Caco-2 (cell line): ENCODE measurements around the gene MED26. TPM values are rescaled to one million over a fixed set of nuclear protein-coding genes. Genes with fewer than 3 reads are reported as not detected.

Experiments
- BruUV-seq: library from RNA; stranded (reverse); fragments of 400-500 nt; replicated peaks from 2 replicates; lab custom pipeline; 2021; lab: Mats Ljungman, UMichigan
- CTCF ChIA-PET: fragments of 300-600 bp; sonication (Branson Sonifier 250); formaldehyde crosslinking; loops from one replicate; lab custom pipeline; 2022; ENCODE audit warnings: antibody characterized with exemption; lab: Charles Lee
- POLR2A ChIA-PET: fragments of 300-600 bp; sonication (Branson Sonifier 250); formaldehyde crosslinking; loops from one replicate; lab custom pipeline; 2022; ENCODE audit warnings: antibody characterized with exemption; lab: Charles Lee
- DNase-seq, 2 experiments: peaks; one replicate each; pipeline versions ENCODE4 v3.0.0 to v3.0.0-alpha.2; 2020 to 2022
- H3K27me3 ChIP-seq: replicated peaks from 2 replicates; pipeline ENCODE4 v1.6.0; 2011; ENCODE audit warnings: low read length; ENCODE audit not compliant: control insufficient read depth, insufficient read depth
- H3K36me3 ChIP-seq: 2 replicates; pipeline ENCODE4 v1.5.1; 2011; ENCODE audit warnings: low read length; ENCODE audit not compliant: control insufficient read depth, insufficient read depth
- H3K4me1 ChIP-seq: fragments of 250-450 bp; sonication (Bioruptor Pico); 2 replicates; pipeline ENCODE4 v1.5.1; 2020; ENCODE audit warnings: mild to moderate bottlenecking
- H3K4me3 ChIP-seq: 2 replicates; pipeline ENCODE4 v1.5.1; 2011; ENCODE audit warnings: low read depth, mild to moderate bottlenecking, control low read depth, low read length
- H3K9me3 ChIP-seq: fragments of 250-450 bp; sonication (Bioruptor Pico); 2 replicates; pipeline ENCODE4 v1.5.1; 2020; ENCODE audit warnings: mild to moderate bottlenecking, moderate library complexity
- H3K27ac Mint-ChIP-seq: one replicate; pipeline ENCODE4 v1.8.0; 2022; ENCODE audit warnings: mixed read lengths; ENCODE audit not compliant: unreplicated experiment
- H3K27me3 Mint-ChIP-seq: one replicate; pipeline ENCODE4 v1.8.0; 2022; ENCODE audit warnings: mixed read lengths; ENCODE audit not compliant: insufficient read depth, unreplicated experiment
- H3K36me3 Mint-ChIP-seq: one replicate; pipeline ENCODE4 v1.8.0; 2022; ENCODE audit warnings: mild to moderate bottlenecking, mixed read lengths; ENCODE audit not compliant: insufficient read depth, unreplicated experiment
- H3K4me1 Mint-ChIP-seq: one replicate; pipeline ENCODE4 v1.8.0; 2022; ENCODE audit warnings: low read depth, mixed read lengths; ENCODE audit not compliant: unreplicated experiment
- H3K4me3 Mint-ChIP-seq: one replicate; pipeline ENCODE4 v1.8.0; 2022; ENCODE audit warnings: mild to moderate bottlenecking, moderate library complexity, mixed read lengths; ENCODE audit not compliant: unreplicated experiment
- H3K9me3 Mint-ChIP-seq: one replicate; pipeline ENCODE4 v1.8.0; 2022; ENCODE audit warnings: mixed read lengths; ENCODE audit not compliant: unreplicated experiment
- CTCF ChIP-seq, 2 experiments: fragments of 200-600 bp in 1 of 2; IDR thresholded peaks; 1 replicate in 1 of 2; 2 replicates in 1 of 2; pipeline versions ENCODE4 v1.5.1 to v1.8.0; 2011 to 2022; ENCODE audit warnings: antibody characterized with exemption in 1 of 2, control low read depth in 1 of 2, inconsistent platforms in 1 of 2, low read depth in 1 of 2, low read length in 1 of 2, mild to moderate bottlenecking in 1 of 2, moderate library complexity in 1 of 2; ENCODE audit not compliant: insufficient read depth in 1 of 2, severe bottlenecking in 1 of 2, unreplicated experiment in 1 of 2
- intact Hi-C: fragments of 100-400 bp; cut with micrococcal nuclease; formaldehyde crosslinking; loops from one replicate; pipeline ENCODE4 v1.10.0; 2022; ENCODE audit not compliant: unreplicated experiment
- total RNA-seq: library from RNA; stranded (reverse); gene quantifications from 2 replicates; pipeline ENCODE4 v1.2.3, GENCODE V29; 2022

Gene MED26
- total RNA-seq, 1 experiment from 2014 or later, result 11.4 TPM

GRCh38 chr19:16566161-16566560 lies 61.8 kb downstream of the MED26 start:
- CTCF ChIA-PET, result no interaction called here
- intact Hi-C loops, result no loop called here

GRCh38 chr19:16564842-16565241 lies 63.2 kb downstream of the MED26 start:
- no peak for TF ChIP-seq CTCF (IDR thresholded peaks at IDR 0.05; ENCODE audit: insufficient read depth in 1 of 2, low read depth in 1 of 2, low read length in 1 of 2, severe bottlenecking in 1 of 2, unreplicated experiment in 1 of 2)
- no peaks in the 10 kb centered on the region for H3K27me3 ChIP-seq
- no peak overlapping the region for H3K4me3 ChIP-seq
- H3K36me3 ChIP-seq, result peaks cover 7% of the 10 kb centered on the region
- DNase-seq, result peak in 1 of 2 experiments; percentile 49
- H3K27ac Mint-ChIP-seq, result no peak overlapping the region
- H3K36me3 Mint-ChIP-seq, result peaks cover 75% of the 10 kb centered on the region
- H3K4me1 Mint-ChIP-seq, result peaks cover 12% of the 10 kb centered on the region
- no peaks in the 10 kb centered on the region for H3K9me3 Mint-ChIP-seq
- H3K4me1 ChIP-seq, result peaks cover 15% of the 10 kb centered on the region
- H3K4me3 Mint-ChIP-seq, result peak overlapping the region; percentile 32
- CTCF ChIA-PET, result no interaction called here
- intact Hi-C loops, result loop anchor here (2.0 kb wide), 1 partner anchor 64 kb away; the partner anchor contains the start of gene MED26
- no peaks in the 10 kb centered on the region for H3K27me3 Mint-ChIP-seq
- no TSS peak for BruUV-seq
- H3K9me3 ChIP-seq, result no peaks in the 10 kb centered on the region
- POLR2A ChIA-PET, result no interaction called here

More at GRCh38 chr19:16566161-16566560, 61.8 kb downstream of the MED26 start:
- H3K27me3 ChIP-seq, result no peaks in the 10 kb centered on the region
- Mint-ChIP-seq H3K36me3 (peaks cover 73% of the 10 kb centered on the region), H3K27ac (no peak overlapping the region), H3K4me3 (no peak overlapping the region), H3K27me3 (no peaks in the 10 kb centered on the region), H3K4me1 (peaks cover 12% of the 10 kb centered on the region), H3K9me3 (no peaks in the 10 kb centered on the region)
- DNase-seq, result no peak
- H3K4me3 ChIP-seq, result no peak overlapping the region
- TF ChIP-seq CTCF (IDR thresholded peaks at IDR 0.05; ENCODE audit: insufficient read depth in 1 of 2, low read depth in 1 of 2, low read length in 1 of 2, severe bottlenecking in 1 of 2, unreplicated experiment in 1 of 2), result no peak
- no TSS peak for BruUV-seq
- POLR2A ChIA-PET, result no interaction called here
- H3K9me3 ChIP-seq, result no peaks in the 10 kb centered on the region
- H3K36me3 ChIP-seq, result peaks cover 8% of the 10 kb centered on the region
- H3K4me1 ChIP-seq, result peaks cover 21% of the 10 kb centered on the region

- Histone ChIP-seq H3K36me3 (peaks cover 5% of the 10 kb centered on the region), H3K27me3 (no peaks in the 10 kb centered on the region), H3K9me3 (no peaks in the 10 kb centered on the region), H3K4me1 (peaks cover 8% of the 10 kb centered on the region), H3K4me3 (no peak overlapping the region)
- Mint-ChIP-seq H3K4me3 (no peak overlapping the region), H3K9me3 (no peaks in the 10 kb centered on the region), H3K27ac (no peak overlapping the region), H3K27me3 (no peaks in the 10 kb centered on the region), H3K36me3 (peaks cover 71% of the 10 kb centered on the region), H3K4me1 (peaks cover 6% of the 10 kb centered on the region)
- CTCF ChIA-PET, result no interaction called here
- TF ChIP-seq CTCF (IDR thresholded peaks at IDR 0.05; ENCODE audit: insufficient read depth in 1 of 2, low read depth in 1 of 2, low read length in 1 of 2, severe bottlenecking in 1 of 2, unreplicated experiment in 1 of 2), result no peak
- POLR2A ChIA-PET, result no interaction called here
- no TSS peak for BruUV-seq
- intact Hi-C loops, result no loop called here
- DNase-seq, result no peak
These were observed 65.4 kb downstream of the MED26 start for GRCh38 chr19:16562608-16563025.
